GM10847 (cell line): Measurements from ENCODE around the gene COL5A3.

Experiments
- POLR2A ChIP-seq: IDR thresholded peaks from 2 replicates; pipeline ENCODE4 v1.6.1; 2011; ENCODE audit not compliant: insufficient read length; ENCODE audit errors: extremely low read depth

COL5A3 gene

GRCh38 chr19:9962623-9963290 is 47.5 kb downstream of the COL5A3 start:
- no peak for TF ChIP-seq POLR2A

GRCh38 chr19:9961103-9961502 is 49.2 kb downstream of the COL5A3 start:
- no peak for TF ChIP-seq POLR2A

GRCh38 chr19:9958379-9958821 is 51.9 kb downstream of the COL5A3 start:
- no peak for TF ChIP-seq POLR2A

GRCh38 chr19:9956956-9957355 is 53.3 kb downstream of the COL5A3 start:
- no peak for TF ChIP-seq POLR2A

GRCh38 chr19:9953802-9954542 is 56.3 kb downstream of the COL5A3 start:
- no peak for TF ChIP-seq POLR2A

- no peak for TF ChIP-seq POLR2A
Observed at GRCh38 chr19:9952276-9952675, 58.0 kb downstream of the COL5A3 start.

GRCh38 chr19:9947441-9947840 is 62.9 kb downstream of the COL5A3 start:
- no peak for TF ChIP-seq POLR2A

- TF ChIP-seq POLR2A, result no peak
Observed at GRCh38 chr19:9945319-9945966, 64.9 kb downstream of the COL5A3 start.

- TF ChIP-seq POLR2A, result no peak
Observed at GRCh38 chr19:9943744-9944143, 66.6 kb downstream of the COL5A3 start.

GRCh38 chr19:9941671-9942070 is 68.6 kb downstream of the COL5A3 start:
- TF ChIP-seq POLR2A, result no peak

- no peak for TF ChIP-seq POLR2A
Observed at GRCh38 chr19:9941231-9941630, 69.1 kb downstream of the COL5A3 start.

- no peak for TF ChIP-seq POLR2A
Observed at GRCh38 chr19:9940778-9941177, 69.5 kb downstream of the COL5A3 start.

- TF ChIP-seq POLR2A, result no peak
Observed at GRCh38 chr19:9939301-9939913, 70.9 kb downstream of the COL5A3 start.

GRCh38 chr19:9937001-9937411 is 73.3 kb downstream of the COL5A3 start:
- TF ChIP-seq POLR2A, result no peak

GRCh38 chr19:9936326-9937000 is 73.8 kb downstream of the COL5A3 start, which contains the start of gene OLFM2:
Gene OLFM2, minus strand, starts transcription at chr19:9936515. Its CDS starts 149 bp downstream, at chr19:9936366.
- no peak for TF ChIP-seq POLR2A
